GM19025 (cell line): ENCODE results near the gene BARX2.

Source experiments
- ATAC-seq: cut with Tn5 transposase; IDR thresholded peaks from one replicate; pipeline ENCODE4 v1.9.1; 2021; ENCODE audit warnings: mild to moderate bottlenecking, low read depth, moderate library complexity; ENCODE audit not compliant: unreplicated experiment

BARX2 gene

DNA sequence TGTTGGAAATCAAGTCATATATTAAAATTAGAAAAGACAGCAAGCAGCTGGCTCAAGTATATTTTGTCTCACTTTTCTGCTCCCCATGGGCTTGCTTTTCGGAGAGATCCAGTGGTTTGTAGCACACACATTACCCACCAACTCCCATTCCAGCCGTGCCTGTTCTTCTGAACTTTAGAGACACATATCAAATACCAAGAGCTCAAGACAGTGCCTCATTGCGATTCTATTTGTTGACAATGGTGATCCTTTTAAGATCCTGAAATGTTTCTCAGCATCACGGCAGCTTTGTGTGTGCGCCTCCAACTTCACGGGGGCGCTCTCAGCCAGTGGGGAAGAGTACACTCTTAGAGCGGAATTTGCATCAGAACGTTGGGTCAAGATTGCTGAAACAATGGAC, 52.9 kb downstream of the BARX2 start:
- no peak for ATAC-seq

GRCh38 chr11:129434641-129435498, 59.2 kb downstream of the BARX2 start:
- ATAC-seq, result no peak

DNA sequence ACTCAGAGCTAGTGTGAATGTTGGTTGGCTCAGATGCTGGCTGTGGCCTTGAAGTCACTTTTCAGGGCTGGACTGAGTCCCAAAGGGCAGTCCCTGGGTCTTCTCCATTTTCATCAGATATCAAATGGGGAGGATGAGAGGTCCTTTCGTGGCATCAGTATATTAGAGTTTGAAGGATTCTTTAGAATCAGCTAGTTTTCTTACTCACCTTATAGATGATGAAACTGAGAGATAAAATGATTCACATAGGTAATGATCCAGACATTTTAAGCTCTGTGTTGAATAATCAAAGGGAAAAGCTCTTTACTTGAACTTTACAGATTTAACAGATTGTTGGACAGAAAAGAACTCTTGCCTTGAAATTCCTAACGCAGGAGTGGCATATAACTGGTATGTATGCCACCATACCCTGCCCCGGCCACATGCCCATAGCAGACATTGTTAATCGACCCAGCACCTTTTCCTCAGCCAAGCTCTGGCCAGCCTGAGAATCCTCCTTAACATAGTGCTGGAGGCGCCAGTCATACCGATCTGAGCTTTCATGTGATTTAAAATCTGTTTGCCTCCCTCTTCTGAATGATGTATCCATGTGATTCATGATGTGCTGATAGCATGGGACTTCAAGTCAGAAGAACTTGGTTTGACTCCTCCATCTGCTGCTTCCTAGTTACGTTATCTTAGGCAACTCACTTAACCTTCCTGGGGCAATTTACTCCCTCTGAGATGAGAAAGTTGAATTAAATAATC, 60.0 kb downstream of the BARX2 start:
- ATAC-seq, result no peak

DNA sequence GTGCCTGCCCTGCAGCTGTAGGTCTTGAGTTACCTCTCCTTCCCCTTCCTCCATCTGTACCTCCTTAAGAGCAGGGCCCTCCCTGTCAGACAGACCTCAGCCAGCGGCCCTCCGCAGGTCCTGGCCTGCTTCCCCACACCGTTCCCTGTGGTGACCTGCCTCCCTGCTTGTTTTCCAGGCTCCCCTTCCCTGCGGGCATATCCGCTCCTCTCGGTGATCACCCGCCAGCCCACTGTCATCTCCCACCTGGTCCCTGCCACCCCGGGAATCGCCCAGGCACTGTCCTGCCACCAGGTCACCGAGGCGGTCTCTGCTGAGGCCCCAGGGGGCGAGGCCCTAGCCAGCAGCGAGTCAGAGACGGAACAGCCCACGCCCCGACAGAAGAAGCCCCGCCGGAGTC, 60.9 kb downstream of the BARX2 start:
- no peak for ATAC-seq

- ATAC-seq, result no peak
Measured at GRCh38 chr11:129440028-129440713, 64.5 kb downstream of the BARX2 start.

- ATAC-seq, result no peak
Measured at GRCh38 chr11:129442171-129442570, 66.5 kb downstream of the BARX2 start.

GRCh38 chr11:129443276-129443675, 67.6 kb downstream of the BARX2 start:
- ATAC-seq, result no peak

- ATAC-seq, result no peak
Measured at GRCh38 chr11:129444274-129444673, 68.6 kb downstream of the BARX2 start.

GRCh38 chr11:129445226-129445625, 69.6 kb downstream of the BARX2 start:
- ATAC-seq, result no peak

DNA sequence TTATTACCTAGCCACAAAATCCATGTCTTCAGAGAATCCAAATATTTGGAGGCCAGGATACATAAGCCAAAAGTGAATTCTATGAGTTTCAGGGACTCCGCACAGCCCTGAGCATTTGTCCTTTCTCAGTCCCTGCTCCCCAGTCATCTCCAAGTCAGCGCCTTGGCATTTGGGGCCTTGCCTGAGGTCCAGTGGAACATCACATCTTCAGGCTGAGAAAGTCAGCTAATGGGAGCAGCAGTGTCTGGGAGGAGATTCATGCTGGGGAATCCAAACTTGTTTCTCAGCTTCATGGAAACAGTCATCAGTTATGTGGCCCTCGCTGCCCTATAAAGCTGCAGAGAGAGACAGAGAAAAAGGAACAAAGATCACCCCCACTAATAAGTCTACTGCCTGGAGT, 70.9 kb downstream of the BARX2 start:
- no peak for ATAC-seq

- no peak for ATAC-seq
Measured at GRCh38 chr11:129447654-129448239, 72.1 kb downstream of the BARX2 start.

- ATAC-seq, result no peak
Measured at GRCh38 chr11:129451524-129451923, 75.9 kb downstream of the BARX2 start.

DNA sequence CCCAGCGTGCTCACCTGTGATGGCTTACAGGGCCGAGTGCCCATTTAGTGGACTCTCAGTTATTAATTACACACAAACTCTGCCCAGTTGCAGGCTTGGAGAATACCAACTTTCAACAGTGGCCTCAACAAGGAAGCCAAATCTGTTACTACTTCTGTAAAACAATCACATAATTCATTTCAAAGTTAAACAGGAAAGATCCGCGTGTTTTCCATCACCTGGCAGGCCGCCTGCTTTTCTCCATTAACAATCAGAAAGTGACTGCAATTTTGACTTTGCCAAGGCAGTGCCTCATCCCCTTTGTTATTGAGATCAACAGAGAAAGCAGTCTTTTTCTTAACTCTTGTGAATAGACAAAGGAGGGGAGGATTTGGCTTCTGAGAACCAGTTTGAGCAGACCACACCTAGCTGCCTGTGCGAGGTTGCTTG, 77.7 kb downstream of the BARX2 start:
- ATAC-seq, result no peak

GRCh38 chr11:129455101-129455500, 79.5 kb downstream of the BARX2 start:
- ATAC-seq, result no peak

DNA sequence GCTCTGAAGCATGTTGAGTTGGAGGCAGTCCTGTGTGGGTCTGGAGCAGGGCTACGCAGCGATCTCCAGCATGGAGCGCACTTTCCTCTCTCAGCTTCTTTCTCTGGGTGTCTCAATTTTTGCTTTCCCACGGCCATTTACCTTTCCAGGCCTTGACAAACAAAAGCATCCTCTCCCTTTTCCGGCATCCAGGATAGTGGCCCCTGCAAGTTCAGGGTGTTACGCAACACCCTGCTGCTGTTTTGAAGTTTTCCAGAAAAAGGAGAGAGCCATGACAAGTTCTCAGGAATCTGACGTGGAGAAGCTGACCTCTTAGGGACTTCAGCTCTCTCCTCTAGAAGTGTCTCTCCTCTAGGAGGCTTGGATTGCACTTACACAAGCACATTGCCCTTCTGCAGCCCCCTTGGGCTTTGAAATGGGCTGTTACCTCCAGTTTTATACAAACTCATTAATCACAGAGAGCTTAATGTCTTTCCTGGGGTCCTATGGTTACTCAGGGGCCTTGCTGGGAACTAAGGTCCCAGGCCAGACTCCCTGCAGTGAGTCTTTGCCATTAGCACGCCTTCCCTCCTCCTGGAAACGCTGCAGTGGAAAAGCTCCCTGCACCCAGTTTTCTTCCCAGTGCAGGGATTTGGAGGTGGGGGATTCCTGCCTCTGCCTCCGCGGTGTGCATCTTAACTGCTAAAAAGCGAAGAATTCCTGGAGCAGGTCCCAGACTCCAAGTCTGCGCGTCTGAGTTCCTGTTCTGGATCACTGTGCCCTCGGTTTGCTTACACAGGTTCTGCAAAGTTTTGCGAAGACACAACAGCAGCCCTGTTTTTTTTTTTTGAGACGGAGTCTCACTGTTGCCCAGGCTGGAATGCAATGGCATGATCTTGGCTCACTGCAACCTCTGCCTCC, 80.4 kb downstream of the BARX2 start:
- ATAC-seq, result no peak

DNA sequence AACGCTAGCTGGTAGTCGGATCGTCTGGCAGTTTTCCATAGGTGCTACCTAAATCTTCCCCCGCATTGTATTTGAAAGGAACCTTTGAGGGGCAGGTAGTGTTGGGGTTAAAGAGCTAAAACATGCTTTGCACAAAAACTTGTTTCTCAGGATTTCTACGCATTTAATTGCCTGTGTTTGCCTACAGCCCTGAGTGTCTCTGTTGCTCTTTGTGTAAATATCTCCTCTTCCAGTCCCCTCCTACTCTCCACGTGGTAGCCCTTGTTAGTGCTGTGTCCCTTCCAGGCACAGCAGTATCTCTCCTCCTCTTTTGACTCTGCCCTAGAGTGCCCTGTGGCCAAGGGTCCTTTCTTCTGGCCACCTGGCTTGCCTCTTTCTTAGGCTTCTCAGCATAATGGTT, 81.7 kb downstream of the BARX2 start:
- ATAC-seq, result no peak

- ATAC-seq, result no peak
Measured at GRCh38 chr11:129458278-129458677, 82.6 kb downstream of the BARX2 start.

GRCh38 chr11:129458756-129459535, 83.3 kb downstream of the BARX2 start:
- ATAC-seq, result no peak

- ATAC-seq, result no peak
Measured at GRCh38 chr11:129460714-129461113, 85.1 kb downstream of the BARX2 start.
